Pancreas (tissue), 10 donors: ENCODE results near the gene GJB2. TPM values are rescaled to one million over a fixed set of nuclear protein-coding genes. Genes with fewer than 3 reads are reported as not detected.

Experiments
- ATAC-seq, 4 donors: fragments of 200-7000 bp; cut with Tn5 transposase; one replicate each; pipeline versions ENCODE4 v1.8.0 to v1.9.1; 2020; ENCODE audit warnings: mild to moderate bottlenecking in 4 of 4, moderate library complexity in 4 of 4
- DNase-seq, 6 donors: peaks; one replicate each; pipeline ENCODE4 v3.0.0-alpha.2; 2020
- FAIRE-seq: peaks from 2 replicates; lab custom pipeline; 2012; peaks lifted over from hg19 to GRCh38; lab: Jason Lieb, UNC
- H3K27ac ChIP-seq, 4 donors: fragments of 200-600 bp; sonication (generic); 1 replicate in 3 of 4; 2 replicates in 1 of 4; pipeline versions ENCODE4 v1.5.0 to v1.8.0; 2020
- H3K27me3 ChIP-seq, 4 donors: fragments of 200-600 bp; one replicate each; pipeline ENCODE4 v1.8.0; 2021
- H3K36me3 ChIP-seq, 3 donors: fragments of 200-600 bp; sonication (generic) in 1 of 3; one replicate each; pipeline versions ENCODE4 v1.5.0 to v1.8.0; 2020 to 2021
- H3K4me1 ChIP-seq, 3 donors: fragments of 200-600 bp; one replicate each; pipeline ENCODE4 v1.8.0; 2021
- H3K4me3 ChIP-seq, 4 donors: fragments of 200-600 bp; sonication (generic) in 2 of 4; one replicate each; pipeline versions ENCODE4 v1.5.0 to v1.8.0; 2020 to 2021
- H3K9me3 ChIP-seq, 4 donors: fragments of 200-600 bp; one replicate each; pipeline ENCODE4 v1.8.0; 2021
- WGBS, 2 donors: extraction: QIAGEN DNeasy Blood & Tissue Kit; methylation state at CpG; one replicate each; pipeline ENCODE4 v1.1.7; 2013; 5-methylcytosine and 5-hydroxymethylcytosine counted together
- intact Hi-C, 3 donors: fragments of 100-400 bp; cut with DNase I; formaldehyde crosslinking; loops; one replicate each; pipeline versions ENCODE4 v1.11.1 to v1.14.2; 2022
- polyA plus RNA-seq, 2 donors: library from polyadenylated mRNA; stranded (reverse); fragments of 200-250 nt; gene quantifications; one replicate each; pipeline ENCODE4 v1.2.3, GENCODE V29; 2013
- total RNA-seq, 6 donors: library from RNA; stranded (reverse); fragmentation: NEBNext Ultra II Directional in 4 of 6; extraction: Animal tissue kit (Norgen Biotek cat#: 25700) in 4 of 6; gene quantifications; one replicate each; pipeline versions ENCODE4 v1.2.1 to v1.2.4, GENCODE V29; 2021 to 2023
- TF ChIP-seq, protein P1 (sequence below), 4 donors: fragments of 200-600 bp; sonication (generic) in 3 of 4; IDR thresholded peaks; one replicate each; pipeline versions ENCODE4 v1.5.0 to v1.8.0; 2021; ENCODE audit warnings: antibody characterized with exemption in 4 of 4
- donor health status: healthy with polysubstance abuse.
- donor health status: DM: no; HTN: no; CAD: no; lungs with moderate emphysema.
- donor health status: DM: no; HTN: no; CAD: no.
- donor health status: control.
- donor health status: control.
- donor health status: Bipolar disorder and iron deficiency.
- donor health status: DM: yes; HTN: yes; CAD: no.
- donor health status: DM: no; HTN: no; CAD: no.
- donor health status: DM: no; HTN: no; CAD: no.
- donor health status: DM: yes; HTN: yes; CAD: no.

Gene GJB2
- total and polyA plus RNA-seq, 8 donors, result 0.51 to 4.5 (median 0.72) TPM

GRCh38 chr13:20161951-20162300, 30.8 kb downstream of the GJB2 start:
- ATAC-seq, result no peak
- 67 to 69% methylated on average over 16 of the region's 16 CpGs for WGBS, 2 donors
- TF ChIP-seq, protein P1, sequence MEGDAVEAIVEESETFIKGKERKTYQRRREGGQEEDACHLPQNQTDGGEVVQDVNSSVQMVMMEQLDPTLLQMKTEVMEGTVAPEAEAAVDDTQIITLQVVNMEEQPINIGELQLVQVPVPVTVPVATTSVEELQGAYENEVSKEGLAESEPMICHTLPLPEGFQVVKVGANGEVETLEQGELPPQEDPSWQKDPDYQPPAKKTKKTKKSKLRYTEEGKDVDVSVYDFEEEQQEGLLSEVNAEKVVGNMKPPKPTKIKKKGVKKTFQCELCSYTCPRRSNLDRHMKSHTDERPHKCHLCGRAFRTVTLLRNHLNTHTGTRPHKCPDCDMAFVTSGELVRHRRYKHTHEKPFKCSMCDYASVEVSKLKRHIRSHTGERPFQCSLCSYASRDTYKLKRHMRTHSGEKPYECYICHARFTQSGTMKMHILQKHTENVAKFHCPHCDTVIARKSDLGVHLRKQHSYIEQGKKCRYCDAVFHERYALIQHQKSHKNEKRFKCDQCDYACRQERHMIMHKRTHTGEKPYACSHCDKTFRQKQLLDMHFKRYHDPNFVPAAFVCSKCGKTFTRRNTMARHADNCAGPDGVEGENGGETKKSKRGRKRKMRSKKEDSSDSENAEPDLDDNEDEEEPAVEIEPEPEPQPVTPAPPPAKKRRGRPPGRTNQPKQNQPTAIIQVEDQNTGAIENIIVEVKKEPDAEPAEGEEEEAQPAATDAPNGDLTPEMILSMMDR (IDR thresholded peaks at IDR 0.05), result no peak
- intact Hi-C loops, result no loop called here
- no peak overlapping the region for H3K4me3 ChIP-seq
- no peak for DNase-seq
- FAIRE-seq, result no peak
- no peaks in the 10 kb centered on the region for H3K9me3 ChIP-seq
- H3K27me3 ChIP-seq, result peaks cover 11 to 42% (median 28%) of the 10 kb centered on the region in 4 donors
- no peak overlapping the region for H3K27ac ChIP-seq
- peaks cover 4 to 6% (median 6%) of the 10 kb centered on the region in 3 donors for H3K4me1 ChIP-seq
- no peaks in the 10 kb centered on the region for H3K36me3 ChIP-seq

DNA sequence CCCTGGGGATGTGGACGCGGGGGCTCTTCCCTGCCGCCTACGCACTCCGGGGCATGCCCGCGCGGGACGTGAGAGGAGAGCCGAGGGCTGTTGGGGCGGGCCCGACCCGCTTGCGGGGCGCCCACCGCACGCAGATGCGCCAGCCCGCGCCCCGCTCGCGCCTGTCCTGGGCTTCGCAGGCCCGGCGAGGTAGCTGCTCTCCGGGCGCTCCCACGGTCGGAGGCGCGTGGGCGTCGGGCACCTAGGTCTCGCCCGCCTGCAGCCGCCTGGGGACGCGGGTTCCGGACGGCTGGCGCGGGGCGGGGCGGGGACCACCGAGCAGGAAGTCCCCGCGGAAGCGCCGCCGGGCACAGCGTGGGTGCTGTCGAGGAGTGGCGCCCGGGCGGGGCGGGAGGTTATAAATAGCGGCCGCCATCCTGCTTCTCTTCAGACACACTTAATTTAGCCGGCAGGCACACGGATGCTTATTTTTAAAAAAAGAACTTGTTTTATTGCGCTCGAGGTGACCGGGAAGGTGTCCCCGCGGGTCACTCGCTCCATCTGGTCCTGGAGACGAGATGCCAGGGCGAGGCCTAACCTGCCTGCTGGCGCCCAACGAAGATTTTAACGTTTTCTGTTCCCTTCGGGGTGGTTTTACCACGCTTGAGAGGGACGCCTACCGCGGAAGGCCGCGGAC, 31.3 kb downstream of the GJB2 start:
- DNase-seq (peak in 1 of 6 donors; percentile 55), ATAC-seq (peak in 1 of 4 donors; percentile 7), FAIRE-seq (no peak)
- peak overlapping the region in 3 of 4 donors; percentile 6 to 47 (median 20) for H3K4me3 ChIP-seq
- intact Hi-C loops, result no loop called here
- no peaks in the 10 kb centered on the region for H3K9me3 ChIP-seq
- TF ChIP-seq, protein P1 (IDR thresholded peaks at IDR 0.05), result no peak
- 10 to 13% methylated on average over 51 to 79 of the region's 79 CpGs for WGBS, 2 donors
- peaks cover 4 to 6% (median 6%) of the 10 kb centered on the region in 3 donors for H3K4me1 ChIP-seq
- peaks cover 11 to 47% (median 28%) of the 10 kb centered on the region in 4 donors for H3K27me3 ChIP-seq
- no peaks in the 10 kb centered on the region for H3K36me3 ChIP-seq
- no peak overlapping the region for H3K27ac ChIP-seq

DNA sequence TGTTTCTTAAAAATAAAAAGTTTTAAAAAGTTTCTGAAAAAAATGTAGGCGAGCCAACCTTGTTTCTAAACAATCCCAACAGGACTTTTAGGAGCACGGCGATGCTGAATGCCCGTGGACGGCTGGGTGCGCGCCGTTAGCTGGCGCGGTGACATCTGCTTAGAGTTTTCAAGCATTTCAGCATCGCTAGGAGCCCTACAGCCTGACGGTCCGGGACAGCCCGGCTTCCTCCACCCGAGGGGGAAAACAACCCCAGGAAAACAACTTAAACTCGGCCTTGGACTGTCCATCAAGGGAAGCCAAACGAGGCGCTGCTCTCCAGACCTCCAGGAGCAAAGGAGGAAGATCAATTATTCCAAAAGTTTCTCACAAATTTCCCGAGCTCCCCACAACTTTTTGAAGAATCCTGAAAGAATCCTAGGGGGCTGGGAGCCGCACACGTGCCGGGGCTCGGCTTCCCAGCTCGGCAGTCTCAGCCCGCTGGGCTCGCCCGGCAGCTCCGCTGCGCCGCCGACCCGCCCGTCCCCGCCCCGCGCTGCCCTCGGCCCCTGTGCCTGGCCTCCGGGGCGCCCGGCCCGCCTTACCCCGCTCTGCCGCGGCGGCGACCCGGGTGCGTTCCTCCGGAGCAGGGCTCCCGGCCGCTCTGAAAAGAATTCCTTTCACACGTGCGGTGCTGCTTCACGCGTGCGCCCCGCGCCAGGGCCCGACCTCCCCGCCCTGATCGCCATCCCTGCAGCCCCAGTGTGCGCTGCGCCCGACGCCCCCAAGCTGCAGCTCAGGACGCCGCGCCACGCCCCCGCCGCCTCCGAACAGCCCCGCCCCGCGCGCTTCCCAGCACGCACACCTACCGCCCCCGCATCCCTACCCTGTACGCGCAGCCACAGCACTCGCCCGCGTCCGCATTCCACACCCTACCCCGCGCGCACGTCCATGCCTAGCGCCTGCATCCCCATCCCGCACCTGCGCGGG, 32.1 kb downstream of the GJB2 start, which contains the start of gene GJA3:
TSS of gene GJA3 (minus strand) at position 747 of the 969 bp plus-strand sequence. CDS start 17,764 bp downstream, outside the sequence.
- intact Hi-C loops, result no loop called here
- peaks cover 11 to 56% (median 28%) of the 10 kb centered on the region in 4 donors for H3K27me3 ChIP-seq

DNA sequence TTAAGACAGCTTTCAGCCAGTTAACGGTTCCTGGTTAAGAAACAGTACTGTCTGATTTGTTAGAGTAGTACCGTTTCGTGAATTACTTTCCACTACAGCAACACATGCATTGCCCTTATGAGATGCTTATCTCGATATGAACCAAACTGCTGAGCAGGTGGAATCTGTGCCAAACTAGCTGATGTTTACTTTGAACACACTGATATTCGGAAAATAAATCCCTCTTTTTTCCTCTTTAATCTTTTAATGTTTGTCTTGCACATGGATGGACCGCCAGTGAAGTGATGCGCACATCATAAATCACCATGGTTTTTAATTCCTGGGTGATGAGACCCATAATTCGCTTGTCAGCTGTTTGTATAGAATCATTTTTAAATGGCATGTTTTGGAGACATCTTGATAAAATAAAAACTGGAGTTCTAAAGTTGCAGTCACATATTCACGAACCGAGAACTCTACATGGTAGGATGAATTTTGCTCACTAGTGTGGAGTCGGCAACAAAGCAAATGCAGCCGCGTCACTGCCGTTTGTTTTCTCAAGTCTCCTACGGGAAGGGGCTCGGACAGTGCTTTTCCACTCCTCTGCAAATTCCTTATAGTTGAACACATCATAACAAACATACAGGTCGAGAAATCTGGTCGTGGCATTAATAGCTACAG, 33.0 kb downstream of the GJB2 start:
- H3K27ac ChIP-seq, result no peak overlapping the region
- intact Hi-C loops, result no loop called here
- 27% methylated on average over 18 of the region's 18 CpGs for WGBS, 2 donors
- H3K27me3 ChIP-seq, result peaks cover 11 to 63% (median 28%) of the 10 kb centered on the region in 4 donors
- FAIRE-seq (no peak), DNase-seq (no peak), ATAC-seq (no peak)
- H3K4me1 ChIP-seq, result peaks cover 4 to 6% (median 6%) of the 10 kb centered on the region in 3 donors
- no peak overlapping the region for H3K4me3 ChIP-seq
- no peaks in the 10 kb centered on the region for H3K36me3 ChIP-seq
- H3K9me3 ChIP-seq, result no peaks in the 10 kb centered on the region
- TF ChIP-seq, protein P1 (IDR thresholded peaks at IDR 0.05), result no peak

More for the DNA sequence above, 32.1 kb downstream of the GJB2 start, which contains the start of gene GJA3:
- no peak within 1 kb of the TSS for H3K27ac ChIP-seq
- no peaks in the 10 kb centered on the region for H3K36me3 ChIP-seq
- peaks cover 4 to 6% (median 6%) of the 10 kb centered on the region in 3 donors for H3K4me1 ChIP-seq
- H3K9me3 ChIP-seq, result no peaks in the 10 kb centered on the region
- 2% methylated on average over 70 to 93 of the region's 93 CpGs for WGBS, 2 donors
- ATAC-seq, result peak; percentile 39 to 55 (median 48)
- peak in 1 of 6 donors; percentile 70 for DNase-seq
- H3K4me3 ChIP-seq, result peak within 1 kb of the TSS in 3 of 4 donors; percentile 6 to 47 (median 20)
- FAIRE-seq, result no peak
- TF ChIP-seq, protein P1 (IDR thresholded peaks at IDR 0.05), result no peak
